ENCODE results near the gene F13A1. TPM values are rescaled to one million over a fixed set of nuclear protein-coding genes. Genes with fewer than 3 reads are reported as not detected.

Gene F13A1
- total RNA-seq, 4 donors from 2014 or later = 110 to 530 (median 347) TPM

DNA sequence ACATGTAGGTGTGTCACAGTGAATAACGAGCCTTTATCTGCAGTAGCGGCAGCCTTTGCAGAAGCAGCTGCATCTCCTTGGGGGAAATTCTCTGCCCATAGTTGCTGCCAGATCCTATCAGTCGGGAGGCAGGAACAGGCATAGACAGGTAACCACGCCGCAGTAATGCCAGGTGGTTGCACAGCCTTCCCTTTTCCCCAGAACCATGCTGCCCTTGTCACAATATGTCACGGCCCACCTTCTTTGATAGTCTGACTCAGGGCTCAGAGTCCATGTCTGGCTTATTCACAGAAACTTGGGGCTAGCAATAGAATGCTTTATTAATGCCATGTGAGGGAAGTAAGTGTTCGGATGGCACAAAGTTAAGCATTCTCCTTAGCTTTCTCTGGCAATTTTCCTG lies 76.6 kb downstream of the F13A1 start:
- TF ChIP-seq, protein P1, sequence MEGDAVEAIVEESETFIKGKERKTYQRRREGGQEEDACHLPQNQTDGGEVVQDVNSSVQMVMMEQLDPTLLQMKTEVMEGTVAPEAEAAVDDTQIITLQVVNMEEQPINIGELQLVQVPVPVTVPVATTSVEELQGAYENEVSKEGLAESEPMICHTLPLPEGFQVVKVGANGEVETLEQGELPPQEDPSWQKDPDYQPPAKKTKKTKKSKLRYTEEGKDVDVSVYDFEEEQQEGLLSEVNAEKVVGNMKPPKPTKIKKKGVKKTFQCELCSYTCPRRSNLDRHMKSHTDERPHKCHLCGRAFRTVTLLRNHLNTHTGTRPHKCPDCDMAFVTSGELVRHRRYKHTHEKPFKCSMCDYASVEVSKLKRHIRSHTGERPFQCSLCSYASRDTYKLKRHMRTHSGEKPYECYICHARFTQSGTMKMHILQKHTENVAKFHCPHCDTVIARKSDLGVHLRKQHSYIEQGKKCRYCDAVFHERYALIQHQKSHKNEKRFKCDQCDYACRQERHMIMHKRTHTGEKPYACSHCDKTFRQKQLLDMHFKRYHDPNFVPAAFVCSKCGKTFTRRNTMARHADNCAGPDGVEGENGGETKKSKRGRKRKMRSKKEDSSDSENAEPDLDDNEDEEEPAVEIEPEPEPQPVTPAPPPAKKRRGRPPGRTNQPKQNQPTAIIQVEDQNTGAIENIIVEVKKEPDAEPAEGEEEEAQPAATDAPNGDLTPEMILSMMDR (IDR thresholded peaks at IDR 0.05; ENCODE audit: low read depth) = no peak

DNA sequence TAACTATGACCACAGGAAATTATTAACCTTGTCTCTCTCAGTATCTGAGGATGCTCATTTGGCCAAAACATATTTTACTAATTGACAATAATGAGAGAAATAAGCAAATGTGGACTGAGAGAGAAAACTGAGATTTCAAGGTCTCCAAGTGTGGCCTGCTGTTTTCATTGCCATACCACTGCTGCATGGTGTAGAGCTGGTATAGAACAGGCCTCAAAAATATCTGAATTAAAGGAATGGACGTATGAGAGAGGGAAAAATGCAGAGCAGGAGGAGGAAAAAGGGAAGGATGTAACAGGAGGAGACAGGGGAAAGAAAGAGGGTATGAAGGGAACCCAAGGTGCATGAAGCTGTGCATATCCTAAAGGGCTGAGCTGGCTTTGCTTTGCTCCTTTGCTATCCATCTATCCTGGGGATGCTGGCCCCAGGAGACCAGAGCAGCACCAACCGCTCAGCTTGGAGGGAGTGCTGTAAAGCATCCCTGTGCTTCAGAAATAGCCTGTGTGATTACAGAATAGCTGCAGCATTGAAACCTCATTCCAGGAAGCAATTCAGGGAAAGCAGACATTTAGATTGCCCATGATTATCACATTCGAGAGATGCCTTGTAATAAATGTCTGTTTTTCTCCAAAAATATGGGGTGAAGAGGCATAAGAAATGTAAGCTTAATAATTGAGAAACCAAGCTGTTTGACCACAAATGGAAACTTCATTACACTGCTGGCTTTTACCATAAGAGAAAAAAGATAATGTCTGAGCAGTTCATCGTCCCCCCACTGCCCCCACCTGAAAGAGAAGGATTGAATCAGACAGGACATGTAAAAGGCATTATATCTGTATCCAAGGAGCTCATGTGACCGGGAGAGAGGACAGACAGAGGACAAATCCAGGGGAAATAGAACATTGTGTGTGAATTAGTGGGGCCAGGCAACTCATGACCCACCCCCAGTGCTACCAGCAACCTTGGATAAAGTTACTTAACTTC lies 80.6 kb downstream of the F13A1 start:
- TF ChIP-seq, protein P1 (IDR thresholded peaks at IDR 0.05; ENCODE audit: low read depth) = no peak

DNA sequence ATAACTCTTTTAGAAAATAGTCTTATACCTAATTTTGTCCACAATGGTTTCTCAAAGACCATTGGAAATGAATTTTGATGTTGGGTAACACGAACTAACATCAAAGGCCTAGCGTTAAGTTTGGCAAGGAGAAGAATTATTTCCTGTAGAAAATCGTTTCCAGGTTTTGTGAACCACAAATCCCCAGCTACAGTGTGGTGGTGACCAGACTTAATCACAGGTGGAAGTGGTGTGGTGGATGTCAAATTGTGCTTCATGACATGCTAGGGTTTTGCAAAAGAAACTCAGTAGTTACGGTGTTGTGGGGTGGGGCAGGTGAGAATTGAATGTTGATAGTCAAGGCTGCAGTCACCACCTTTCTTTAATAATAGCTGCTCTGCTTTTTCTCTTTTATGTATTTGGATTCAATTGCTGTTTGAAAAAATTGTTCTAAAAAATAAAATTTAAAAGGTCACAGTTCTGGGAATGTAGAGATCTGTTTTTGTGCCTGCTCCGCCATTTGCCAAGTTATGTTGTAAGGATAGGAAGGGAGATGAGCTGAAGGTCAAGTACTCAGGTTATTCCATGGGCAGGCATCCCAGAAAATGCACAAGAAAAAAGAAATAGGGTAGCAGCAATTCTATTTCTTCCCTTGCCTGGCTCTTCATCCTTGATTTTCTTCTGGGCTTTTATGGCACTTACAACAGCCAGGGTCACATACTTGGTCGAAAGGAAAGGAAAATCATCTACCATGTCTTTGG lies 83.6 kb downstream of the F13A1 start:
- TF ChIP-seq, protein P1 (IDR thresholded peaks at IDR 0.05; ENCODE audit: low read depth) = no peak

DNA sequence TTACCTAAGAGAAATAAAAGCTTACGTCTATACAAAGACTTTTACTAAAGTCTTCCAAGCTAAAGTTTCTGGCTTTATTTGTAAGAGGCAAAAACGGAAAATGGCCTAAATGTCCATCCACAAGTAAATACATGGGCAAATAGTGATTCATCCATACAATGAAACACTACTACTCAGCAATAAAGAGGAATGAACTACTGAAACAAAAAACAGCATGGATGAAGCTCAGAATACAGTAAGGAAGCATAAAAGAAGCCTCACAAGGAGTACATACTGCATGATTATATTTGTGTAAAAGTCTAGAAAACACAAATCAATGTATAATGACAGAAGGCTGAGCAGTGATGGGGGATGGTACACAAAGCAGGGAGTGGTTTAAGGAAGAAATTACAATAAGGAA lies 84.7 kb downstream of the F13A1 start:
- TF ChIP-seq, protein P1 (IDR thresholded peaks at IDR 0.05; ENCODE audit: low read depth) = no peak

DNA sequence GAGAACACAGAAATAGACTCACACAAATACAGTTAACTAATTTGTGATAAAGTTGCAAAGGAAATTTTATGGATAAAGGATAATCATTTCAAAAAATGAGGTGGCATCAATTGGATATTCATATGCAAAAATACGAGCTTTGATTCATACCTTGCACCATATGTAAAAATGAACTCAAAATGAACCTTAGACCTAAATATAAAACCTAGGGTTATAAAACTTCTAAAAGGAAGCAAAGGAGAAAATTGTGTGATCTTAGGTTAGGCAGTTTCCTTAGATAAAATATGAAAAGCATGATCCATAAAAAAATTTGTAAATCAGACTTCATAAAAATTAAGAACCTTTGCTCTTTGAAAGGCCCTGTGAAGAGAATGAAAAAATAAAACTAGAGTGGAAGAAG lies 85.5 kb downstream of the F13A1 start:
- TF ChIP-seq, protein P1 (IDR thresholded peaks at IDR 0.05; ENCODE audit: low read depth) = no peak

DNA sequence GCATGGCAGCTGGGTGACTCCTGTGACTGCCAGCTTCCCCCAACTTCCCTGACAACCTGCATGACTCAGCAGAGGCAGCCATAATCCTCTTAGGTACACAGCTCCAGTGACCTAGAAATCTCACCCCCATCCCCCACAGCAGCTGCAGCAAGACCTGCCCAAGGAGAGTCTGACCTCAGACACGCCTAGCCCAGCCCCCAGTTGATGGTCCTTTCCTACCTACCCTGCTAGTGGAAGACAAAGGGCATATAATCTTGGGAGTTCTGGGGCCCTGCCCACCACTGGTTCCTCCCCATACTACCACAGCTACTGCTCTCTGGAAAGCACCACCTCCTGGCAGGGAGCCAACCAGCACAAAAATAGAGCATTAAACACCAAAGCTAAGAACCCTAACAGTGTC lies 90.2 kb downstream of the F13A1 start:
- TF ChIP-seq, protein P1 (IDR thresholded peaks at IDR 0.05; ENCODE audit: low read depth) = no peak

DNA sequence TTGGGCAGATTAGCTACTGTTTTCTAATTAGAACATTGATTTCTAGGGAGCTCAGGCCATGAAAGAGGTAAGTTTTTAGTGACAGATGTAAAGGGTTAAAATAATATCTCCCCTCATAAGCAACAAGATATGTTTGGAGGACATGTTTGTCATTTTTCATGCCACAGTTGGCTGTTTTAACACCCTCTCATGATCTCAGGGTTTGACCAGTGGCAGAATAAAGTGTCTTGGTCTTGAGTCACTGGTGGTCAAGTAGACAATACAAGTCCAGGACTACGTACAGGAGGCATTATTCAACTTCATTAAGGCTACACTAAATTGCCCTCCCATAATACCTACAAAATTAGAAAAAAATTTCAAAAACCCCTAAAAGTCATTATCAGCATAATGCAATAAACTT lies 92.6 kb downstream of the F13A1 start:
- TF ChIP-seq, protein P1 (IDR thresholded peaks at IDR 0.05; ENCODE audit: low read depth) = no peak

Data from subcutaneous adipose tissue (tissue), 4 donors.